NK-92 (cell line): ENCODE results near the gene NME7.
"Not testable (repeated sequence)": the region's sequence is repeated elsewhere in the genome, so short reads cannot be mapped to it uniquely, and the experiment has no call there.

Source experiments
- DNase-seq: peaks from one replicate; lab custom pipeline; 2025; ENCODE audit not compliant: unreplicated experiment; lab: John Stamatoyannopoulos, UW

The NME7 gene

GRCh38 chr1:169236143-169236542 lies 131.5 kb downstream of the NME7 start:
- no peak for DNase-seq

- no peak for DNase-seq
These were observed 132.0 kb downstream of the NME7 start for GRCh38 chr1:169235568-169235967.

- no peak for DNase-seq
These were observed 132.8 kb downstream of the NME7 start for GRCh38 chr1:169234780-169235179.

- DNase-seq: no peak
These were observed 150.0 kb downstream of the NME7 start for GRCh38 chr1:169217636-169218035.

GRCh38 chr1:169214598-169214997 lies 153.0 kb downstream of the NME7 start:
- DNase-seq: no peak

- DNase-seq: no peak
These were observed 155.5 kb downstream of the NME7 start for GRCh38 chr1:169212088-169212487.

- no peak for DNase-seq
These were observed 159.6 kb downstream of the NME7 start for GRCh38 chr1:169207797-169208520.

GRCh38 chr1:169204157-169204556 lies 163.4 kb downstream of the NME7 start:
- DNase-seq: no peak

GRCh38 chr1:169202791-169203665 lies 164.6 kb downstream of the NME7 start:
- no peak for DNase-seq

- no peak for DNase-seq
These were observed 166.4 kb downstream of the NME7 start for GRCh38 chr1:169201084-169201619.

- no peak for DNase-seq
These were observed 167.3 kb downstream of the NME7 start for GRCh38 chr1:169200319-169200718.

- DNase-seq: no peak
These were observed 171.0 kb downstream of the NME7 start for GRCh38 chr1:169196581-169196980.

GRCh38 chr1:169196161-169196560 lies 171.4 kb downstream of the NME7 start:
- DNase-seq: no peak

GRCh38 chr1:169193191-169193850 lies 174.3 kb downstream of the NME7 start:
- no peak for DNase-seq

GRCh38 chr1:169186106-169186505 lies 181.5 kb downstream of the NME7 start:
- no peak for DNase-seq

- DNase-seq: no peak
These were observed 182.8 kb downstream of the NME7 start for GRCh38 chr1:169184812-169185211.

- no peak for DNase-seq
These were observed 187.4 kb downstream of the NME7 start for GRCh38 chr1:169180174-169180573.

GRCh38 chr1:169179431-169179830 lies 188.2 kb downstream of the NME7 start:
- not testable (repeated sequence) for DNase-seq

- DNase-seq: no peak
These were observed 192.1 kb downstream of the NME7 start for GRCh38 chr1:169175461-169175860.

- DNase-seq: no peak
These were observed 204.5 kb downstream of the NME7 start for GRCh38 chr1:169163059-169163458.

GRCh38 chr1:169161496-169162194 lies 206.0 kb downstream of the NME7 start:
- DNase-seq: no peak
